B cell (primary cell): ENCODE results near the gene CCDC175.

Experiments
- EZH2 ChIP-seq: IDR thresholded peaks from 2 replicates; pipeline ENCODE4 v1.6.1; 2012; ENCODE audit warnings: borderline replicate concordance, low read depth, mild to moderate bottlenecking, moderate library complexity, low read length; ENCODE audit not compliant: insufficient read depth, poor library complexity, severe bottlenecking
- TF ChIP-seq, protein P1 (sequence below): fragments of 200-600 bp; IDR thresholded peaks from one replicate; pipeline ENCODE4 v1.8.0; 2022; ENCODE audit warnings: antibody characterized with exemption, mild to moderate bottlenecking

DNA sequence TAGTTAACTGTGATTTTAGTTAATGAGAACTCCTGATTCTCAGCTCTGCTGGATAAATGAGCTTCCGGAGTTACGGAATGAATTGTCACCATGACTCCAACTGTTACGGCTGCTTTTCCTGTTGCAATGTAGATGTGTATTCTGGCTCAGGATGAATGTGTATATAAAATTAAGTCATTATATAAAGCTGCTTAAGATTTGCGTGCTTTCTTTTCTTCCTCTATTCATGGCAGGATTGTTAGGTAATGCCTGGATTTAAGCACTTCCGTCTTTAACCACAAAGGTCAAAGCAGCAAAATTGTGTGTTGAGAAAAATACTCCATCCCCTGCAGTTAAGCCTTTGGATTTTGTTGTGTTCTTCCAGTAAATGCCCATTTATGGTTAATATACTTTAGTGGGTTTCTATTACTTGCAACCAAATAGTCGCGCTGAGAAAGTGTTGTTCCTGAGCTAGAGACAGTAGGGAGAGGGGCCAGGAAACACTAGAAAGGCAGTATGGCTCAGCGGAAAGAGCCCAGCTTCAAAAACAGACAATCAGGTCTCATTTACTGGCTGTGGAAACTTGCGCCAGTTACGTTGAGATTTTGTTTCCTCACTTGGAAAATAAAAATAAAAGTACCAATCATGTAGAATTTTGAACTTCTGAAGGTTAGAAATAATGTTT lies 9.4 kb upstream of the CCDC175 start:
- TF ChIP-seq, protein P1, sequence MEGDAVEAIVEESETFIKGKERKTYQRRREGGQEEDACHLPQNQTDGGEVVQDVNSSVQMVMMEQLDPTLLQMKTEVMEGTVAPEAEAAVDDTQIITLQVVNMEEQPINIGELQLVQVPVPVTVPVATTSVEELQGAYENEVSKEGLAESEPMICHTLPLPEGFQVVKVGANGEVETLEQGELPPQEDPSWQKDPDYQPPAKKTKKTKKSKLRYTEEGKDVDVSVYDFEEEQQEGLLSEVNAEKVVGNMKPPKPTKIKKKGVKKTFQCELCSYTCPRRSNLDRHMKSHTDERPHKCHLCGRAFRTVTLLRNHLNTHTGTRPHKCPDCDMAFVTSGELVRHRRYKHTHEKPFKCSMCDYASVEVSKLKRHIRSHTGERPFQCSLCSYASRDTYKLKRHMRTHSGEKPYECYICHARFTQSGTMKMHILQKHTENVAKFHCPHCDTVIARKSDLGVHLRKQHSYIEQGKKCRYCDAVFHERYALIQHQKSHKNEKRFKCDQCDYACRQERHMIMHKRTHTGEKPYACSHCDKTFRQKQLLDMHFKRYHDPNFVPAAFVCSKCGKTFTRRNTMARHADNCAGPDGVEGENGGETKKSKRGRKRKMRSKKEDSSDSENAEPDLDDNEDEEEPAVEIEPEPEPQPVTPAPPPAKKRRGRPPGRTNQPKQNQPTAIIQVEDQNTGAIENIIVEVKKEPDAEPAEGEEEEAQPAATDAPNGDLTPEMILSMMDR = no peak
- no peak for TF ChIP-seq EZH2
